Measurements from ENCODE around the gene ALPK1.

ALPK1 gene

GRCh38 chr4:112330921-112331320 lies 33.8 kb downstream of the ALPK1 start (continued):
- TF ChIP-seq ZSCAN18 (tag by site-specific recombination; IDR thresholded peaks at IDR 0.05) (no peak), ZNF114 (tag by site-specific recombination; IDR thresholded peaks at IDR 0.05) (no peak), ATF2 (tag by site-specific recombination; IDR thresholded peaks at IDR 0.05; ENCODE audit: low read depth) (no peak), ZNF704 (tag by site-specific recombination; IDR thresholded peaks at IDR 0.05) (no peak), ZNF658 (tag by site-specific recombination; IDR thresholded peaks at IDR 0.05) (no peak), ZNF416 (tag by site-specific recombination; IDR thresholded peaks at IDR 0.05) (no peak), ZNF639 (tag by site-specific recombination; IDR thresholded peaks at IDR 0.05) (no peak)

- no peaks in the 10 kb centered on the region for H3K9me3 ChIP-seq (ENCODE audit: control insufficient read depth, insufficient read depth, low read depth, low read length)
- POLR2A ChIA-PET = no interaction called here
- H3K27ac ChIP-seq (ENCODE audit: extremely low read depth, low read depth, low read length) = no peak overlapping the region
- H3K4me3 ChIP-seq (ENCODE audit: low read depth, low read length) = no peak overlapping the region
- H3K36me3 ChIP-seq (ENCODE audit: control insufficient read depth in 2 of 2, insufficient read depth in 1 of 2, low read length in 2 of 2) = no peaks in the 10 kb centered on the region
- CTCF ChIA-PET = interaction anchor here (2.5 kb wide), 1 partner anchor 192 kb away, joined by 9 read pairs; no protein-coding TSS in a partner anchor
- H3K4me1 ChIP-seq (ENCODE audit: control insufficient read depth, insufficient read depth, low read length) = no peaks in the 10 kb centered on the region
- TF ChIP-seq SALL2 (tag by site-specific recombination; IDR thresholded peaks at IDR 0.05; ENCODE audit: borderline replicate concordance) (no peak), ZNF248 (tag by site-specific recombination; IDR thresholded peaks at IDR 0.05) (no peak), ZNF488 (tag by site-specific recombination; IDR thresholded peaks at IDR 0.05) (no peak), ZNF214 (tag by site-specific recombination; IDR thresholded peaks at IDR 0.05; ENCODE audit: borderline replicate concordance) (no peak), ZFP41 (tag by site-specific recombination; IDR thresholded peaks at IDR 0.05; ENCODE audit: borderline replicate concordance) (no peak), BCL6B (tag by site-specific recombination; IDR thresholded peaks at IDR 0.05) (no peak), ZNF791 (tag by site-specific recombination; IDR thresholded peaks at IDR 0.05) (no peak), ZNF585B (tag by site-specific recombination; IDR thresholded peaks at IDR 0.05) (no peak), ZNF473 (tag by site-specific recombination; IDR thresholded peaks at IDR 0.05) (no peak), ZNF580 (tag by site-specific recombination; IDR thresholded peaks at IDR 0.05) (no peak), ZNF23 (tag by site-specific recombination; IDR thresholded peaks at IDR 0.05; ENCODE audit: borderline replicate concordance) (no peak), ZNF221 (tag by site-specific recombination; IDR thresholded peaks at IDR 0.05; ENCODE audit: borderline replicate concordance) (no peak), GLI4 (tag by site-specific recombination; IDR thresholded peaks at IDR 0.05) (no peak), ZNF148 (tag by site-specific recombination; IDR thresholded peaks at IDR 0.05; ENCODE audit: borderline replicate concordance) (no peak), KLF9 (tag by site-specific recombination; IDR thresholded peaks at IDR 0.05; ENCODE audit: low read depth) (no peak), ZNF184 (tag by site-specific recombination; IDR thresholded peaks at IDR 0.05) (no peak), ZNF48 (tag by site-specific recombination; IDR thresholded peaks at IDR 0.05) (no peak), ZNF2 (tag by site-specific recombination; IDR thresholded peaks at IDR 0.05) (no peak)
These were observed 35.2 kb downstream of the ALPK1 start for GRCh38 chr4:112332398-112332797.
